Heart right ventricle (tissue), 16 donors: ENCODE data around the gene PHKB. TPM values are rescaled to one million over a fixed set of nuclear protein-coding genes. Genes with fewer than 3 reads are reported as not detected.

Experiments
- ATAC-seq, 8 donors: fragments of 200-7000 bp; cut with Tn5 transposase; one replicate each; pipeline ENCODE4 v1.9.1; 2020; ENCODE audit warnings: mild to moderate bottlenecking in 8 of 8, moderate library complexity in 8 of 8, moderate number of reproducible peaks in 1 of 8
- DNase-seq, 2 donors: peaks; one replicate each; pipeline ENCODE4 v3.0.0-alpha.2; 2020
- H3K27ac ChIP-seq, 10 donors: fragments of 200-600 bp; sonication (generic) in 2 of 10; one replicate each; pipeline versions ENCODE4 v1.5.0 to v1.8.0; 2020 to 2022; ENCODE audit warnings: mild to moderate bottlenecking in 3 of 10
- H3K27me3 ChIP-seq, 7 donors: fragments of 200-600 bp; one replicate each; pipeline ENCODE4 v1.8.0; 2021 to 2022; ENCODE audit warnings: mild to moderate bottlenecking in 2 of 7
- H3K36me3 ChIP-seq, 9 donors: fragments of 200-600 bp; sonication (generic) in 1 of 9; one replicate each; pipeline versions ENCODE4 v1.5.0 to v1.8.0; 2020 to 2022; ENCODE audit warnings: mild to moderate bottlenecking in 2 of 9
- H3K4me1 ChIP-seq, 9 donors: fragments of 200-600 bp; sonication (generic) in 1 of 9; one replicate each; pipeline versions ENCODE4 v1.5.0 to v1.8.0; 2020 to 2022; ENCODE audit warnings: mild to moderate bottlenecking in 4 of 9
- H3K4me3 ChIP-seq, 10 donors: fragments of 200-600 bp; sonication (generic) in 2 of 10; one replicate each; pipeline versions ENCODE4 v1.5.0 to v1.8.0; 2020 to 2022; ENCODE audit warnings: mild to moderate bottlenecking in 7 of 10, moderate library complexity in 2 of 10
- H3K9me3 ChIP-seq, 11 donors: fragments of 200-600 bp in 10 of 11; sonication (generic) in 2 of 11; one replicate each; pipeline versions ENCODE4 v1.5.0 to v1.8.0; 2013 to 2022; ENCODE audit warnings: mild to moderate bottlenecking in 2 of 11, control low read depth in 1 of 11, moderate library complexity in 1 of 11
- WGBS, 2 donors: extraction: QIAGEN DNeasy Blood & Tissue Kit; methylation state at CpG; one replicate each; pipeline ENCODE4 v1.1.7; 2013; ENCODE audit warnings: inconsistent platforms in 1 of 2; 5-methylcytosine and 5-hydroxymethylcytosine counted together
- intact Hi-C, 10 donors: fragments of 100-400 bp; cut with DNase I; formaldehyde crosslinking; loops; one replicate each; pipeline versions ENCODE4 v1.11.1 to v1.14.2; 2022
- polyA plus RNA-seq, 2 donors: library from polyadenylated mRNA; stranded (reverse); fragments of 200-250 nt; gene quantifications; one replicate each; pipeline ENCODE4 v1.2.3, GENCODE V29; 2013
- total RNA-seq, 10 donors: library from RNA; stranded (reverse); fragmentation: NEBNext Ultra II Directional in 3 of 10; extraction: Animal tissue kit (Norgen Biotek cat#: 25700) in 3 of 10; gene quantifications; one replicate each; pipeline versions ENCODE4 v1.2.1 to v1.2.4, GENCODE V29; 2021 to 2023
- TF ChIP-seq, protein P1 (sequence below), 9 donors: fragments of 200-600 bp; sonication (generic) in 2 of 9; IDR thresholded peaks; one replicate each; pipeline versions ENCODE4 v1.5.0 to v1.8.0; 2021 to 2022; ENCODE audit warnings: antibody characterized with exemption in 9 of 9, mild to moderate bottlenecking in 5 of 9, moderate library complexity in 1 of 9
- donor health status: Arrhythmogenic right ventricular cardiomyopathy.
- donor health status: ischemic (EF 13 %, LVEDD 7.1; RV severe dilation, severe dysfunction).
- donor health status: healthy with polysubstance abuse.
- donor health status: DM: no; HTN: yes; CAD: no.
- donor health status: DM: no; HTN: no; CAD: no.
- donor health status: ischemic (EF 25% LVEDD 6.9; RV normal size, moderate dysfunction).
- donor health status: ischemic (EF 25% LVEDD 5.7; RV mildly dilated, moderate dysfunction).
- donor health status: healthy.
- donor health status: DM: yes; HTN: yes; CAD: no.
- donor health status: Ischemic cardiomyopathy.
- donor health status: ischemic (EF 35%, LVEDD 5.7; RV mildly dilated, moderate dysfunction).
- donor health status: nonischemic (EF 11% LVEDD 7.7; RV severe dilation, severe dysfunction).
- donor health status: DM: yes; HTN: yes; CAD: no.
- donor health status: PGD.
- donor health status: ischemic (EF 29% LVEDD 5.4; RV normal size, mild dysfunction).
- donor health status: nonischemic (EF 23%, LVEDD 6.1; RV moderate dilation, normal function).

PHKB gene
- total and polyA plus RNA-seq, 12 donors, result 16.9 to 76.6 (median 63.6) TPM

DNA sequence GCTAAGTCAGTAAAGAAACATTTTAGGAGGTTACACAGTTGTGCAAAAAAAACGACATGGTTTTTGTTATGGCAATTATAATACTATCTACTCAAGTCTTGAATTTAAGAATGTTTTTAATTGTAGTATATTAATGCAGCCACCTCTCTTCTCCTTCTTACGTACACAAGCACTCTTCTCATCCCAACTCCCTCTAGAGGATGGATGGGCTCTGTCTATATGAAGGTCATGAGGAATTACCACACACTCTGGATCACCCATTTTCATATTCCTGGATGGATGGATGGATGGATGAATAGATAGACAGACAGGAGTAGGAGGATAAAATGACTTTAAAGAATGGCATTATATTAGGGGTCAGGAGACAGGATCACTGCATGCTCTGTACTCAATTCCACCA lies 120.0 kb downstream of the PHKB start:
- no peak overlapping the region for H3K27ac ChIP-seq
- H3K9me3 ChIP-seq, result no peaks in the 10 kb centered on the region
- intact Hi-C loops, result loop anchor here in 1 of 10 donors (10.0 kb wide), 1 partner anchor 116 kb away; the partner anchor contains the start of genes ITFG1 and PHKB
- H3K36me3 ChIP-seq, result peaks cover 0 to 19% (median 0%) of the 10 kb centered on the region in 9 donors
- ATAC-seq (no peak), DNase-seq (no peak)
- peaks cover 0 to 7% (median 0%) of the 10 kb centered on the region in 9 donors for H3K4me1 ChIP-seq
- no peak overlapping the region for H3K4me3 ChIP-seq
- WGBS, 2 donors, result 82 to 83% methylated on average over 2 of the region's 2 CpGs
- TF ChIP-seq, protein P1, sequence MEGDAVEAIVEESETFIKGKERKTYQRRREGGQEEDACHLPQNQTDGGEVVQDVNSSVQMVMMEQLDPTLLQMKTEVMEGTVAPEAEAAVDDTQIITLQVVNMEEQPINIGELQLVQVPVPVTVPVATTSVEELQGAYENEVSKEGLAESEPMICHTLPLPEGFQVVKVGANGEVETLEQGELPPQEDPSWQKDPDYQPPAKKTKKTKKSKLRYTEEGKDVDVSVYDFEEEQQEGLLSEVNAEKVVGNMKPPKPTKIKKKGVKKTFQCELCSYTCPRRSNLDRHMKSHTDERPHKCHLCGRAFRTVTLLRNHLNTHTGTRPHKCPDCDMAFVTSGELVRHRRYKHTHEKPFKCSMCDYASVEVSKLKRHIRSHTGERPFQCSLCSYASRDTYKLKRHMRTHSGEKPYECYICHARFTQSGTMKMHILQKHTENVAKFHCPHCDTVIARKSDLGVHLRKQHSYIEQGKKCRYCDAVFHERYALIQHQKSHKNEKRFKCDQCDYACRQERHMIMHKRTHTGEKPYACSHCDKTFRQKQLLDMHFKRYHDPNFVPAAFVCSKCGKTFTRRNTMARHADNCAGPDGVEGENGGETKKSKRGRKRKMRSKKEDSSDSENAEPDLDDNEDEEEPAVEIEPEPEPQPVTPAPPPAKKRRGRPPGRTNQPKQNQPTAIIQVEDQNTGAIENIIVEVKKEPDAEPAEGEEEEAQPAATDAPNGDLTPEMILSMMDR (IDR thresholded peaks at IDR 0.05), result no peak
- no peaks in the 10 kb centered on the region for H3K27me3 ChIP-seq

DNA sequence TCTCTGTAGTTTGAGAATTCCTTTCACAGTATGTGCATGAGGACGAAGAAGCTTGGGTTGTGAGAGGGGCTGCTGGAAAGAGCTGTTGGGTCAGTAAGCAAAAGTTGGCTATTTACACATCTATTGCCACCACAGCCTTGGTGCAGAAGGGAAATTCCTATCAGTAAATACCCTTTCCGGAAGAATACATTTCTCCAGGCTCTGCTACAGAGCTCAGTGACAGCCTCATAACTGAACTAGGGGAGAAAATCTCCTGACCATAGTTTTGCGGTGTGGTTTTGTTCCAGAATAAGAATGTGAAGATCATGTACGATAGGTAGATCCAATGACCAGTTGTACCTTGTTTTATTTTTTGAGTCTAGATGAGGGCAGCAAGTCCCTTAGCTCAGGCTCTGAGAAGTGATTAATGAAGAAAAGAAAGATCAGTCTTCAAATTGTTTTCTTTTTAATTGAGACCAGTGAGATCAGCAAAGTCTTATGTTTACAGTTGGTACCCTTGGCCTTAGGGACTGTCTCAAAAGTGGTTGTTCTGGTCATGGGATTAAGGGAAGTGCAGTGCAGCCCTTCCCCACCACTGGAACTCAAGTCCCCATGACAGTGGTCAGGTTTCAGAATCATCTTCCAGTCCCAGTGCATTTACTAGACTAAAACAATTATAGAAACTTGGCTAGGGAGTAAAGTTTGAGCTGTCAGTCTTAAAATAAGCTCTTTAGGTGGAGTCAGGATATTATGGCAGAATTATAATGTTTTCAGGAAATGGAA lies 123.5 kb downstream of the PHKB start:
- WGBS, 2 donors, result 89 to 95% methylated on average over 4 of the region's 4 CpGs
- H3K9me3 ChIP-seq, result no peaks in the 10 kb centered on the region
- no peak overlapping the region for H3K4me3 ChIP-seq
- peaks cover 0 to 7% (median 0%) of the 10 kb centered on the region in 9 donors for H3K4me1 ChIP-seq
- no peak overlapping the region for H3K27ac ChIP-seq
- no peaks in the 10 kb centered on the region for H3K27me3 ChIP-seq
- TF ChIP-seq, protein P1 (IDR thresholded peaks at IDR 0.05), result no peak
- no peak for DNase-seq
- ATAC-seq, result no peak
- H3K36me3 ChIP-seq, result peaks cover 0 to 41% (median 7%) of the 10 kb centered on the region in 9 donors
- intact Hi-C loops, result loop anchor here in 1 of 10 donors (10.0 kb wide), 1 partner anchor 120 kb away; the partner anchor contains the start of genes ITFG1 and PHKB

DNA sequence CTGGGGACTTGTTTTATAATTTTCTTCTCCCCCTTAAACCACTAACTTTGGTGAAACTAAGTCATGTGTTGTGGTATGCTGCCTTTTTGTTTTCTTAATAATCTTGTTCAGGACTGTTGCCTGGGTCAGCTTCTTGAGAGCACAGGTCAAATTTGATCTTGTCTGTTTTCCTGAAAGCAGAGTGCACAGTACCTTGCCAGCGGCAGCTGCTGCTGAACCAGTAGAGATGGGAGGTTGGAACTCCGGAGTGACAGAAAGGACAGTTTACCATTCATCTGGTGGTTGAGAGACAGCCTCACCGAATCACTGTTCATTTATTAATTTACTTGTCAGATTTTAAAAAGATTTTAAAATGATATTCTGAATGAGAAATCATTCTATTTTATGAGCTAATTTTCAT lies 125.0 kb downstream of the PHKB start:
- Histone ChIP-seq H3K36me3 (peaks cover 0 to 53% (median 19%) of the 10 kb centered on the region in 9 donors), H3K4me1 (peaks cover 0 to 7% (median 0%) of the 10 kb centered on the region in 9 donors), H3K9me3 (no peaks in the 10 kb centered on the region), H3K4me3 (no peak overlapping the region), H3K27ac (no peak overlapping the region), H3K27me3 (no peaks in the 10 kb centered on the region)
- TF ChIP-seq, protein P1 (IDR thresholded peaks at IDR 0.05), result no peak
- ATAC-seq, result no peak
- 94% methylated on average over 3 of the region's 3 CpGs for WGBS, 2 donors
- DNase-seq, result no peak
- intact Hi-C loops, result loop anchor here in 1 of 10 donors (10.0 kb wide), 1 partner anchor 121 kb away; the partner anchor contains the start of genes ITFG1 and PHKB

DNA sequence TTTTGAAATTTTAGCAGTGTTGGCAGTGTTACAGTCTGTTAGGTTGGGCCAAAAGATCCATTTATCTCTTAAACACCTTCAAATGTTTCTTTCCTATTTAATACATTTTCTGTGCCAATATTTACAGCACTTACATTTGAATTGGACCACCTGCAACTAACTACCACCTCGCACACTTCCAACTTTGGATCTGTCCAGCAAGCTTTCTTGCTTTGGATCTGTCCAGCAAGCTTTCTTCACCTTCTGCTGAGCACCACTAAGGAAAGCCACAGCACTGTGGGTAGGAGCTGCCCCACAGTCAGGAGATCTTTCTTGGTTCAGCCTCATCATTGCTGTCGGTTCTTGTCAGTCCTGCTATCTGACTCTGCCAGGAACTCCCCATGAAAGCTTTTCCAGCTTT lies 129.3 kb downstream of the PHKB start:
- 76 to 83% methylated on average over 2 of the region's 2 CpGs for WGBS, 2 donors
- TF ChIP-seq, protein P1 (IDR thresholded peaks at IDR 0.05), result no peak
- H3K36me3 ChIP-seq, result peaks cover 2 to 78% (median 31%) of the 10 kb centered on the region in 9 donors

More for the DNA sequence above, 129.3 kb downstream of the PHKB start:
- no peak for ATAC-seq
- no peak for DNase-seq
- H3K4me3 ChIP-seq, result no peak overlapping the region
- no peak overlapping the region for H3K27ac ChIP-seq
- H3K9me3 ChIP-seq, result no peaks in the 10 kb centered on the region
- intact Hi-C loops, result no loop called here
- H3K27me3 ChIP-seq, result no peaks in the 10 kb centered on the region
- H3K4me1 ChIP-seq, result no peaks in the 10 kb centered on the region
